Activated gamma-delta T cell (primary cell): ENCODE measurements around the gene CLEC4M.
"Not testable (repeated sequence)": the region's sequence is repeated elsewhere in the genome, so short reads cannot be mapped to it uniquely, and the experiment has no call there.

Source experiments
- DNase-seq: peaks from one replicate; lab custom pipeline; 2025; lab: John Stamatoyannopoulos, UW

Gene CLEC4M

GRCh38 chr19:7742575-7742974, 20.5 kb upstream of the CLEC4M start:
- no peak for DNase-seq

GRCh38 chr19:7742991-7743390, 20.1 kb upstream of the CLEC4M start:
- DNase-seq: no peak

DNA sequence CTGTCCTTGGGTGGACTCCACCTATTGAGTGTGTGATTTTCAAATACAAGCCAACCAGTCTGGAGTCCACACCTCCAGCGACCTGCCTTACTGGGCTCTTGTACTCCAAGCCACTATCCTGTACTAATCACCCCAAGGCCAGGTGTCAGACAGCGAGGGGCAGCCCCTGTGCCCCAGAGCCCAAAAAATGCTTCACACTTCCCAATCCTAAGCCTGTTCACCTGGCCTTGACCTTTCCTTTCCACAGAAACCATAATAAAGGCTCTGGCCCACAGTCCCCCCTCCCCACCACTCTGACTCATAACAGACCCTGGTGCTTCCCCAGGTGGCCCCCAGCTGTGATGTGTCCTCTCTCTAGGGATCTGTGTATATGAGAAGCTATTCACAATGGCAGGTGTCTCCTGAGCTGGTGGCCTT, 19.6 kb upstream of the CLEC4M start:
- no peak for DNase-seq

GRCh38 chr19:7744199-7744786, 18.8 kb upstream of the CLEC4M start:
- DNase-seq: no peak

DNA sequence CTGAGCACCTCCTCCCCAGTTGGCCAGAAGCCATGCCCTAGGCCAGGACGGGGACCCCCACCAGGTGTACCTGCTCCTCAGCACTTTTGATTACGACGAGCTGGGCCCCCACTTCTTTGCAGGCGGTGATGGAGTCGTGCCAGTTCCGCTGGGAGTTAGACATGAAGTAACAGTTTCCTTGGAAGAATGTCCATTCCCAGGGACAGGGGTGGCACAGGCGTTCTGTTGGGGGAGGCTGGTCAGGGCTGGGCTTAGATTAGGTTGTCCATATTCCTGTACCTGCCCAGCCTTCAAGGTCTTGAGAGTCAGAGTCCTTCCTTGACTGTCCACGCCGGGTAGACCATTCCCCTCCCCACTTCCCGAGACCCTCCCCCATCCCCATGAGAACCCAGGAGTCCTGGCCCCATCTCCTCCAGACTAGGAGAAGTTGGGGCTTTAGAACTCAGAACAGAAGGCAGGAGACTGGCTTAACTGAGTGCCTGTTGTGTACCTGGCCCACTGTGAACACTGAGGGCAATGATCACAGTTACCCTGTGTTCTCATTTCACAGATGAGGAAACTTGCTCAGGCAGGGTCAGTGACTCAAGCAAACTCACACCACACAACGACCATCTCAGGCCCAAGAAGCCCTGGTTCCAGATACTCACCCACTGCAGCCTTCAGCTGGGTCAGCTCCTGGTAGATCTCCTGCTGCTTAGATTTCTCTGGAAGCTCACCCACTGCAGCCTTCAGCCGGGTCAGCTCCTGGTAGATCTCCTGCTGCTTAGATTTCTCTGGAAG, 18.0 kb upstream of the CLEC4M start:
- DNase-seq: no peak

DNA sequence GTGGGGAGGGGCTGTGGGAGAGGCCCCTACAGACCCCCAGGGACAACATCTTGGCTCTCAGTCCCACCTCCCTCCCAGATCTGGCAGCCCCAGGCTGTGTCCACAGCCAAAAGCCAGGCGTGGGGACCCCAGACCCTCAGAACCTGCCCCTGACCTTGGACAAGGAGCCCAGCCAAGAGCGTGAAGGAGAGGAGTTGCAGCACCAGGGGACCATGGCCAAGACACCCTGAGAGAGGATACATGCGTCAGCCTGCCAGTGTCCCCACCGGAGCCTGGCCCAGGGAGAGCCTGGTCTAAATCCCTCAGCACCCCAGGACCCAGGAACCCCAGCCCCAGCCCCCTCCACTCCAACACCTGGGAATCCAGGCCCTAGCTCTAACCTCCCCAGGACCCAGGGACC, 16.7 kb upstream of the CLEC4M start:
- not testable (repeated sequence) for DNase-seq

DNA sequence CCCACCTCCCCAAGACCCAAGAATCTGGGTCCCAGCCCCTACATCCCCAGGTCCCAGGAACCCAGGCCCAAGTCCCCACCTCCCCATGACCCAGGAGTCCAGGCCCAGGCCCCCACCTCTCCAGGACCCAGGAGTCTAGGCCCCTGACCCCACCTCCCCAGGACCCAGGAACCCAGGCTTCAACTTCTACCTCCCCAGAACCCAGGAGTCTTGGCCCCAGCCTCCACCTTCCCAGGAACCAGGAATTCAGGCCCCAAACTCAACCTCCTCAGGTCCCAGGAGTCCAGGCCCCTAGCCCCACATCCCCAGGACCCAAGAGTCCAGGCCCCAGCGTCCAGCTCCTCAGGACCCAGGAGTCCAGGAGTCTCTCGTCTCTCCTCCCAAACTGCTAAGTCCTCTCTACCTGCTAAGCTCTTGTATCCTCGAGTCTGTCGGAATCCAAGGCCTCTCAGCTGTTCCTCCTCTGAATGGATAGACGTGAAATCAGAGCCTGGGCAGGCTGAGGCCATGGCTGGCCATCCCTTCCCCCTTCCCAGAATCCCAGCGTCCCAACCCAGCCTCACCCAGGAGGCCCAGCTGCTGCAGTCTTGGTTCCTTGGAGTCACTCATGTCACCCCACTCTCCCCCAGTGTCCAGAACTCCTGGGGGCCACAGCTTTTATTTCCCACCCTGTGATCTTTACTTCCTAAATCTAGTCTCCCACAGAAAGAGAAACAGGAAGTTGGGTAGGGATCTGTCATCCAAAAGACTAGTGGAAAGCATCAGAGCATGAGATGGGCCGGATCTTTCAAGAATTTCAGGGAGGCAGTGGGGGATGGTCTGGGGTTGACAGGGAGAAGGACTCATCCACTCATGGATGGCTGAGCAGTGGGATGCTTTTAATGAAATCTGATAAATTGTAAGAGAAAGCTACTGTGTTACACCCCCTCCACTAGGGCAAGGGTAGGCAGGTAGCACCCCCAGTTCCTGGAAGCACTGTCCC, 15.8 kb upstream of the CLEC4M start, which contains the start of gene CD209:
Gene CD209, minus strand, starts transcription at position 632 of the 982 bp plus-strand sequence. Its CDS starts 23 bp downstream, at position 609.
- DNase-seq: no peak

DNA sequence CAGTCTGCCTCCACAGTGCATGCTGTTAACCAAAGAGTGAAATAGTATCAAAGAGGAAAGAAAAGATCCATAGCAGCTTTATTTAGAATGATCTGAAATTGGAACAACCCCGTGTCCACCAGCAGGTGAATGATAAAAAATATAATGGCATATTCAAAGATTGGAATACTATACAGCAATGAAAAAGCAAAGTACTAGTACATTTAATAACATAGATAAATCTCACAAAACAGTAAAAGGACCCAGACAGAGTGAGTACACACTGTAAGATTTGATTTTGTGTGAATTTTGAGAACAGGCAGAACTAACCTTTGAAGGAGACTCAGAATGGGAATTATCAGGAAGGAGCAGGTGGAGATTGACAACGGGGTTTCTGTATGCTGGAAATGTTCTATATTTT, 14.9 kb upstream of the CLEC4M start:
- DNase-seq: no peak

GRCh38 chr19:7748756-7749155, 14.3 kb upstream of the CLEC4M start:
- DNase-seq: no peak

DNA sequence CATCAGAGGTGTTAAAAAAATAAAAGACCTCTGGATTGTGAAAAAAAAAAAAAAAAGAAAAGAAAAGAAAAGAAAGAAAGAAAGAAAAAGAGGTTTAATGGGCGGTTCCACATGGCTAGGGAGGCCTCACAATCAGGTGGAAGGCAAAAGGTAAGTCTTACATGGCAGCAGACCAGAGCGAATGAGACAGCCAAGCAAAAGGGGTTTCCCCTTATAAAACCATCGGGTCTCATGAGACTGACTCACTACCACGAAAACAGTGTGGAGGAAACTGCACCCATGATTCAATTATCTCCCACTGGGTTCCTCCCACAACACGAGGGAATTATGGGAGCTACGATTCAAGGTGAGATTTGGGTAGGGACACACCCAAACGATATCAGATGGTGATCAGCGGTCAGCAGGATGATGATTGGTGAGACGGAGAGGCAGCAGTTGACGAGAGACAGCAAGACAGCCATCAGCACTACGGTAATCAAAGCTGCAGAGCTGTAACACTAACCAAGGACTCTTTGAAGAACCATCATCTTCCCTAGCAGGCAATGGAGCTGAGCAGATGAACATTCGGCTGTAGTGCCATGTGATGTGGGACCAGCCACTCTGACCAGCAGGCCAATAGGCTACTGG, 11.8 kb upstream of the CLEC4M start:
- no peak for DNase-seq

DNA sequence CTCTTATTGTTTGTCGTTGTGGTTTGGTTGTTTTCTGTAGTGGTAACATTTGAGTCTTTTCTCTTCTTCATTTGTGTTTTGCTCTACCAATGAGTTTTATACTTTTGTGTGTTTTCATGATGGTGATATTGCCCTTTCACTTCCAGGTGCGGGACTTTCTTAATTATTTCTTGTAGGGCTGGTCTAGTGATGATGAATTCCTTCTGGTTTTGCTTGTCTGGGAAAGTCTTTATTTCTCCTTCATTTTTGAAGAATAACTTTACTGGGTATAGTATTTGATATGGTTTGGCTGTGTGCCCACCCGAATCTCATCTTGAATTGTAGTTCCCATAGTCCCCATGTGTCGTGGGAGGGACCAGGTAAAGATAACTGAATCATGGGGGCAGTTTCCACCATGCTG, 6.8 kb upstream of the CLEC4M start:
- no peak for DNase-seq

DNA sequence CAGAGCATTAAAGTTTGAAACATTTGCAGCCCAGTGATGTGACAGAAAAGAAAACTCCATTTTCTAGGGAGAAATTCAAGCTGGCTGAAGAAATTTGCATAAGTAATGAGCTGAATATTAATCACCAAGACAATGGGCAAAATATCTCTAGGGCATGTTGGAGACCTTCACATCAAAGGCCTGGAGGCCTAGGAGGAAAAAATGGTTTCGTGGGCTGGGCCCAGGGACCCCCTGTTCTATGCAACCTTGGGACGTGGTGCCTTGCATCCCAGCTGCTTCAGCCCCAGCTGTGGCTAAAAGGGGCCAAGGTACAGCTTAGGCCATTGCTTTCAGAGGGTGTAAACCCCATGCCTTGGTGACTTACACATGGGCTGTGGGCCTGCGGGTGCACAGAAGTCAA, 5.7 kb upstream of the CLEC4M start:
- no peak for DNase-seq

- DNase-seq: no peak
Measured at GRCh38 chr19:7759156-7759555, 3.9 kb upstream of the CLEC4M start.

- no peak for DNase-seq
Measured at GRCh38 chr19:7763696-7764095, 653 bp downstream of the CLEC4M start.

DNA sequence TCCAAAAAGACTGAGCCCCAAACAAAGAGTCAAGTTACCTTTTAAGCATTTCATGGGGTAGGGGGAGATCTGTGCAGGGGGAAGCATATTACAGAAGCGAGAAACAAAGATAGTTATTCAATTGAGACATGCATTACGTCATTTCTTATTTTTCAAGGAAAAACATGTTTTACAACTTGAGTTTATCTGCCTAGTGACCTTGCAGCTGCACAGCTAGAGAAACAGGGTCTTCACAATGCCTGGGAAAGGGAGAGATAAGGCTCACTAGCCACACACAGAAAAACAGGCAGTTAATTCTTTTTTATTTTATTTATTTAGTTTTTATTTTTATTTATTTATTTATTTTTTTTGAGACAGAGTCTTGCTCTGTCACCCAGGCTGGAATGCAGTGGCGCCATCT, 1.1 kb downstream of the CLEC4M start:
- not testable (repeated sequence) for DNase-seq

DNA sequence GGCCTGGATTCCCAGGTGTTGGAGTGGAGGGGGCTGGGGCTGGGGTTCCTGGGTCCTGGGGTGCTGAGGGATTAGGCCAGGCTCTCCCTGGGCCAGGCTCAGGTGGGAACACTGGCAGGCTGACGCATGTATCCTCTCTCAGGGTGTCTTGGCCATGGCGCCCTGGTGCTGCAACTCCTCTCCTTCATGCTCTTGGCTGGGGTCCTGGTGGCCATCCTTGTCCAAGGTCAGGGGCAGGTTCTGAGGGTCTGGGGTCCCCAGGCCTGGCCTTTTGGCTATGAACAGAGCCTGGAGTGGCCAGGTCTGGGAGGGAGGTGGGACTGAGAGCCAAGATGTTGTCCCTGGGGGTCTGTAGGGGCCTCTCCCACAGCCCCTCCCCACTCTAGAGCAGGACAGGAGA, 2.0 kb downstream of the CLEC4M start:
- not testable (repeated sequence) for DNase-seq

DNA sequence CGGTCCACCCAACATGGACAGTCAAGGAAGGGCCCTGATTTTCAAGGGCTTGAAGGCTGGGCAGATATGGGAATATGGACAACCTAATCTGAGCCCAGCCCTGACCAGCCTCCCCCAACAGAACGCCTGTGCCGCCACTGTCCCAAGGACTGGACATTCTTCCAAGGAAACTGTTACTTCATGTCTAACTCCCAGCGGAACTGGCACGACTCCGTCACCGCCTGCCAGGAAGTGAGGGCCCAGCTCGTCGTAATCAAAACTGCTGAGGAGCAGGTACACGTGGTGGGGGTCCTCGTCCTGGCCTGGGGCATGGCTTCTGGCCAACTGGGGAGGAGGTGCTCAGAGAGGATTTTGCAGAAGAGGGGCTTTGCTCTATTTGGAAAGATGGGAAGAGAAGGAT, 3.5 kb downstream of the CLEC4M start:
- no peak for DNase-seq

GRCh38 chr19:7767487-7767886, 4.4 kb downstream of the CLEC4M start:
- no peak for DNase-seq

DNA sequence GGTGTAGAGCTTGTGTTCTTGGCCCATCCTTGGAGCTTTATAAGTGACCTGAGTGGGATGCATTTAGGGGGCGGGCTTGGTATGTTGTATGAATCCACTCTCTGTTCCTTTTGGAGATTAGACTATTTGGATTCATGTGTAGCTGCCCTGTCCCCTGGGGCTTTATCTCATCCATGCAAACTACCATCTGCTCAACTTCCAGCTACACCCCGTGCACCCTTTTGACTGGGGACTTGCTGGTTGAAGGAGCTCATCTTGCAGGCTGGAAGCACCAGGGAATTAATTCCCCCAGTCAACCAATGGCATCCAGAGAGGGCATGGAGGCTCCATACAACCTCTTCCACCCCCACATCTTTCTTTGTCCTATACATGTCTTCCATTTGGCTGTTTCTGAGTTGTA, 6.1 kb downstream of the CLEC4M start:
- no peak for DNase-seq

- DNase-seq: no peak
Measured at GRCh38 chr19:7771072-7771471, 8.0 kb downstream of the CLEC4M start.

DNA sequence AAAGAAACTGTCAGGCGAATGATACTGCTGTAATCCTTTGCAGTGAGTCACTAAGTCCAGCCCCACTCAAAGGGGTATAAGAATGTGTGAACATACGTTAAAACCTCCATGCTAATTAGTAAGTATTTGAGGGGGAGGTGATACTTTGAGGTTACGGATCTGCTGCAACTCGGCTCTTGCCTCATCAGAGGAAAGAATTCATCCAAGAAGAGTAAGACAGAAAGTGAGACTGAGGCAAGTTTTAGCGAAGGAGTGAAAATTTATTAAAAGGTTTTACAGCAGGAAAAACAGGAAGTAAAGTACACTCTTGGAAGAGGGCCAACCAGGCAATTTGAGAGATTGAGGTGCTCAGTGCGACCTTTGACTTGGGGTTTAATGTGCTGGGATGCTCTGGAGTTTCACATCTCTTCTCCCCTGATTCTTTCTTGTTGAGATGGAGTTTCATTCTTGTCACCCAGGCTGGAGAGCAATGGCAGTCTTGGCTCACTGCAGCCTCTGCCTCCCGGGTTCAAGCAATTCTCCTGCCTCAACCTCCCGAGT, 9.8 kb downstream of the CLEC4M start:
- DNase-seq: no peak

GRCh38 chr19:7773841-7774240, 10.8 kb downstream of the CLEC4M start:
- DNase-seq: no peak
